Esophagus (tissue), 2 donors: ENCODE data around the gene CROCC2. TPM values are rescaled to one million over a fixed set of nuclear protein-coding genes. Genes with fewer than 3 reads are reported as not detected.

Experiments
- H3K27ac ChIP-seq, 2 donors: one replicate each; pipeline ENCODE4 v1.5.1; 2013; ENCODE audit warnings: low read depth in 2 of 2, mild to moderate bottlenecking in 2 of 2, inconsistent platforms in 1 of 2, low read length in 1 of 2, moderate library complexity in 1 of 2
- H3K27me3 ChIP-seq, 2 donors: one replicate each; pipeline ENCODE4 v1.6.1; 2013; ENCODE audit warnings: low read length in 2 of 2, control low read depth in 1 of 2, mild to moderate bottlenecking in 1 of 2; ENCODE audit not compliant: insufficient read depth in 2 of 2, control insufficient read depth in 1 of 2
- H3K36me3 ChIP-seq, 2 donors: one replicate each; pipeline ENCODE4 v1.6.1; 2013; ENCODE audit warnings: low read length in 1 of 2; ENCODE audit not compliant: control insufficient read depth in 2 of 2, insufficient read depth in 2 of 2
- H3K4me1 ChIP-seq, 2 donors: one replicate each; pipeline ENCODE4 v1.6.1; 2013; ENCODE audit warnings: low read length in 1 of 2; ENCODE audit not compliant: control insufficient read depth in 2 of 2, insufficient read depth in 2 of 2
- H3K4me3 ChIP-seq, 2 donors: one replicate each; pipeline ENCODE4 v1.5.1; 2013; ENCODE audit warnings: low read length in 2 of 2, mild to moderate bottlenecking in 2 of 2, low read depth in 1 of 2, moderate library complexity in 1 of 2
- H3K9me3 ChIP-seq, 2 donors: one replicate each; pipeline ENCODE4 v1.6.1; 2013; ENCODE audit warnings: mild to moderate bottlenecking in 2 of 2, low read depth in 1 of 2, low read length in 1 of 2, moderate library complexity in 1 of 2; ENCODE audit not compliant: control insufficient read depth in 2 of 2, insufficient read depth in 1 of 2
- WGBS, 2 donors: extraction: QIAGEN DNeasy Blood & Tissue Kit; methylation state at CpG; one replicate each; pipeline ENCODE4 v1.1.7; 2013; 5-methylcytosine and 5-hydroxymethylcytosine counted together
- polyA plus RNA-seq, 2 donors: library from polyadenylated mRNA; stranded (reverse); fragments of 200-250 nt; gene quantifications; one replicate each; pipeline ENCODE4 v1.2.3, GENCODE V29; 2013
- donor health status: healthy with polysubstance abuse.
- donor health status: Bipolar disorder and iron deficiency.

CROCC2 gene
- polyA plus RNA-seq, 2 donors: 0.12 to 0.16 TPM

DNA sequence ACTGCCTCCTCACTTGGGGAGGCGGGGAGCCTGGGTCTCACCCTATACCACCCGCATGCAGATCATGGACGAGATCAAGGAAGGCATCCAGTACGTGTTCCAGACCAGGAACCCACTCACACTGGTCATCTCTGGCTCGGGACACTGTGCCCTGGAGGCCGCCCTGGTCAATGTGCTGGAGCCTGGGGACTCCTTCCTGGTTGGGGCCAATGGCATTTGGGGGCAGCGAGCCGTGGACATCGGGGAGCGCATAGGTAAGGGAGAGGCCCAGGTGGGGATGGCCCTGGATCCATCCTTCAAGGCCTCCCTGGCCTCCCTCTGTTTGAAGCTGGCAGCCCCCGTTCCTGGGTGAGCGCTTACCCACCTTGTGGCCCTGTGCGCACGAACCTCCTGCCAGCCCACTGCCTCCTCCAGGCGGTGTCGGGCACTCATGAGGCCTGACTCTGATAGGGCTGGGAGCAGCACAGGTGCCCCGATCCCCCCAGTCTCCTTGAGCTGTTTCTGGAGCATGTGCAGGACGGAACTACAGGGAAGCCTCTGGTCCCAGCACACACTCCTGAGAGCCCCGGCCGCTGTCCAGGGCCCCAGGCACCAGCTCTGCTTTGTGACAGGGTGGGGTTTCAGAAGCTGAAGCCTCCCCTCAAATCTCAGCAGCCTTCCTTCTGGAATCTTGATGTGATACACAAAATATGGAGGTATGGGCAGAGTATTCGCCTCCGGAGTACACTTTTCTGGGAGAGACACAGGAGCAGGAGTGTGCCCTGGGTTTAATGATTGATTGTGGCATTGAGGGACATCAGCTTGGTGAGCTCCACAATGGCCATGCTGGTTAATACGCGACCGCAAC lies 36.8 kb upstream of the CROCC2 start:
- Histone ChIP-seq H3K27ac (no peak overlapping the region), H3K36me3 (no peaks in the 10 kb centered on the region), H3K4me1 (no peaks in the 10 kb centered on the region), H3K4me3 (no peak overlapping the region), H3K9me3 (peaks cover 0 to 3% of the 10 kb centered on the region in 2 donors), H3K27me3 (no peaks in the 10 kb centered on the region)
- 89 to 92% methylated on average over 25 of the region's 25 CpGs for WGBS, 2 donors

DNA sequence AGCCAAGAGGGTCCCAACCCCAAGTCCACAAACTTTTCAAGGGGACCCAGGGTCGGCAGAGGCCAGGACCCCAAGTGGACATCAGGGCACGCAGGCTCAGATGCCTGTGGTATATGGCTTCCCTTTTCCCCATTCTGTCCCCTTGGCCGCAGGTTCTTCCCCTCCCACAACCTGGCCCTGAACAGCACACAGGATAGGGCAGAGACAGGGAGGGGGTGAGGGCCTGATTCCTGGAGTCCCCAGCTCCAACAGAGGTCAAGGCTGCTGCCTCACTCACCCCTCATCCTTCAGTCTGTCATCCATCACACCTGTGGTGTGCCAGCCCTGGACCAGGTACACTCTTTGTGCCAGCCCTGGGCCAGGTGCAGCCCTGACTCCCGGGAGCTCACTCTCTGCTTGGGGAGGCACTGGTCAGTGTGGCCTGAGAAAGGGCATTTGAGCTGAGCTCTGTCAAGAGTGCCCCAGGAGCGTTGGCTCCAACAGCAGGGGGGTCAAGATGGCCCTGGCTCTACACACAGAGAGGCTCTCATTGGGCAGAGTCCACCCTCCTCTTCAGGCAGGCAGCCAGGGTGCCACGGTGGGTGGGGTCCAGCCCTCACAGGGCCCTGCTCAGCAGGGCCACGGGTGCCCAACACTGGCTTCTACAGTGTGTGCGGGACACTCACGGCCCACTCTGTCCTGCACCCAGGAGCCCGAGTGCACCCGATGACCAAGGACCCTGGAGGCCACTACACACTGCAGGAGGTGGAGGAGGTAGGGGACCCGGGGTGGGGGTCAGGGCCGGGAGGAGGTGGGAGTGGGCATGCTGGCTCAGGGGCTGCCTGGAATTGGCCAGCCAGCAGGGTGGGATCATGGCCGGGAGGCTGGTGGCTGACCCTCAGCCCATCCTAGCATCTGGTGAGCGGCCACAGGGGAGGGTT lies 35.9 kb upstream of the CROCC2 start:
- Histone ChIP-seq H3K9me3 (peaks cover 0 to 3% of the 10 kb centered on the region in 2 donors), H3K4me1 (no peaks in the 10 kb centered on the region), H3K36me3 (no peaks in the 10 kb centered on the region), H3K27me3 (no peaks in the 10 kb centered on the region), H3K4me3 (no peak overlapping the region), H3K27ac (no peak overlapping the region)
- 84 to 87% methylated on average over 15 of the region's 15 CpGs for WGBS, 2 donors

DNA sequence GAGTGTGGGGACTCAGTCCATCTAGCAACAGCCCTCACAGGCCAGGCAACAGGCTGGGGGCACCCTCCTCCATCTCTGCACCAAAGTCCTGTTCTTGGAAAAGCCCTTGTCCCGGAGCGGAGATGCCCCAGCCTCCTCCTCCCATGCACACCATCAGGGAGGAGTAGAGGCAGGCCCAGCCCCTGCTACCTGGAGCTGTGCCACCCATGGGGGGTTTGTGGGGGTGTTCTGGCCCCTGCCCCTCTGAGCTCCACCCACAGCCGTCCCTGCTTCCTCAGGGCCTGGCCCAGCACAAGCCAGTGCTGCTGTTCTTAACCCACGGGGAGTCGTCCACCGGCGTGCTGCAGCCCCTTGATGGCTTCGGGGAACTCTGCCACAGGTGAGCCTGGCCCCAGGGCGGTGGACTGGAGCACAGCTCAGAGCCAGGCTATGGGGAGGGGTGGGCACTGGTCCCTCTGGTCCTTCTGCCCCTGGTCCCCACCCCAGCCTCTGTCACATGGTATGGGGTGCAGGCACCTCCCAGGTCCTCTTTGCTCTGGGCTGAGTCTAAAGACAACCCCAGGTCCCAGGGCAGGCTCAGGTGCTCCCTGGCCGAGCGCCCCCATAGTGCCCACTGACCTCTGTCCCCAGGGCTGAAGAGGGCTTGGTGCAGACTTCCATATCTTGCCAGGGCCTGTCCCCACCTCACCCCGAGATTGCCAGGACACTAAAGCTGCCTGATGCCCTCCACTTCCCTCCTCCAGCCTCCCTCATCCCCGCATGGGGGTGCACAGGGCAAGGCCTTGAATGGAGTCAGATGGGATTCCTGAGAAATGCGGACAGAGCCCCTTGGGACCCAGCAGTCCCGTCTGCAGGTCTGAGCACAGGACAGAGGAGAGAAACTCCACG lies 34.8 kb upstream of the CROCC2 start:
- Histone ChIP-seq H3K4me1 (no peaks in the 10 kb centered on the region), H3K4me3 (no peak overlapping the region), H3K27me3 (no peaks in the 10 kb centered on the region), H3K27ac (no peak overlapping the region), H3K9me3 (peaks cover 0 to 3% of the 10 kb centered on the region in 2 donors), H3K36me3 (no peaks in the 10 kb centered on the region)
- 83 to 86% methylated on average over 16 of the region's 16 CpGs for WGBS, 2 donors

DNA sequence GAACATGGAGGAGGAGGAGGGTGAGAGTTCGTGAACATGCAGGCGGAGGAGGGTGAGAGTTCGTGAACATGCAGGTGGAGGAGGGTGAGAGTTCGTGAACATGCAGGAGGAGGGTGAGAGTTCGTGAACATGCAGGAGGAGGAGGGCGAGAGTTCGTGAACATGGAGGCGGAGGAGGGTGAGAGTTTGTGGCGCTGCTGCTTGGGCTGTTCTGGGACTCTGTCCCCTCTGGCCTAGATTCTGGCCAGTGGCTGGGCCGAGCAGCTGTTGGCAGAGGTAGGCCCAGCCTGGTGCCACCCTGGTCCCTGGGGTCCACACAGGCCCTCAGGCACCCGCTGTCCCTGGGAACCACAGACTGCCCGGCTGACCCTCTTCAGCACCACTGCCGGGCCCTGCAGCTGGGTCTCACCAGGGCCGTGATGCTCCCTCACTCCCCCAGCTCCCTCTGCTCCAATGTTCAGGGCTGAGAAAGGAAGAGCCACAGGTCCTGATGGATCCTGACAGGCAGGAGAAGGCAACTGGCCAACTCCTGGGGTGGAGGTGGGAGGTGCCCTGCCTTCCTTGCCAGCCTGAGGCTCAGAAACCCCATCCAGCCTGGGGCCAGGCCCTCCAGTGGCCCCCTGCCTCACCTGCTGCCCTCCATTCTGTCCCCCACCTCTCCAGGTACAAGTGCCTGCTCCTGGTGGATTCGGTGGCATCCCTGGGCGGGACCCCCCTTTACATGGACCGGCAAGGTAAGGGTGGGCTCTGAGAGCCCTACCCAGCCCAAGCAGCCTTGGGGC lies 33.6 kb upstream of the CROCC2 start:
- H3K9me3 ChIP-seq: peaks cover 0 to 3% of the 10 kb centered on the region in 2 donors
- H3K4me1 ChIP-seq: no peaks in the 10 kb centered on the region
- 85 to 89% methylated on average over 16 to 17 of the region's 17 CpGs for WGBS, 2 donors
- no peak overlapping the region for H3K4me3 ChIP-seq
- H3K27ac ChIP-seq: no peak overlapping the region
- no peaks in the 10 kb centered on the region for H3K27me3 ChIP-seq
- H3K36me3 ChIP-seq: no peaks in the 10 kb centered on the region

DNA sequence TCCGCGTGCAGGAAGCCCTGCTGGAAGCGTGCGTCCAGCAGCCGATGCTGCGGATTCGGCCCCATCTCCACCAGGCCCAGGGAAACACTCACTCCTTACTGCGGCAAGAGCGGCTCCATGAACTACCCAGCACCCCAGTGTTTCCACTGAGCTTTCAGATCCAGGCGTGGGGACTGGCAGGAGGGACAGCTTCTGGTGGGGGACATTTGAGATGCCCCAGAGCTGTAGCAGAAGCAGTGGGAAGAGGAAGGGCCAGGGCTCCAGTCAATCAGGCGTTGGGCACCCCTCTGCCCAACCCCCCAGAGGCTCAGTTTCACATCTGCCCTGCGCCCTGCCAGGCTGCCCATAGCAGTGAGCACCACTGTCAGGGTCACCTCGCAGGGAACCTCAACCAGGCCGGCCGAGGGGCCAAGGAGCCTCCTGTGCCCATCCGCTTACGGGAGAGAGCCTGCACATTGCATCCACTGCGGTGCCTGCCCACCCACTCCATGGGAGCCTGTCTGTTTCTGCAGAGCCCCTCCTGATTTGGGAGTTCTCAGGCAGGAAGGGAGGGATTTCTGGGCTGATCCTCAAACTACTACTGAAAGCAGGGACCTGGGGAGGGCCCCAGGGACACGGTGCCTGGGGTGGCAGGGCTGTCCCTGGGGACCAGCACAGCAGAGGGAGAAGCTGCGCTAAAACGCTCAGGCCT lies 32.9 kb upstream of the CROCC2 start:
- Histone ChIP-seq H3K27ac (no peak overlapping the region), H3K27me3 (no peaks in the 10 kb centered on the region), H3K9me3 (peaks cover 0 to 3% of the 10 kb centered on the region in 2 donors), H3K4me3 (no peak overlapping the region), H3K4me1 (no peaks in the 10 kb centered on the region), H3K36me3 (no peaks in the 10 kb centered on the region)
- WGBS, 2 donors: 83 to 93% methylated on average over 21 of the region's 21 CpGs

DNA sequence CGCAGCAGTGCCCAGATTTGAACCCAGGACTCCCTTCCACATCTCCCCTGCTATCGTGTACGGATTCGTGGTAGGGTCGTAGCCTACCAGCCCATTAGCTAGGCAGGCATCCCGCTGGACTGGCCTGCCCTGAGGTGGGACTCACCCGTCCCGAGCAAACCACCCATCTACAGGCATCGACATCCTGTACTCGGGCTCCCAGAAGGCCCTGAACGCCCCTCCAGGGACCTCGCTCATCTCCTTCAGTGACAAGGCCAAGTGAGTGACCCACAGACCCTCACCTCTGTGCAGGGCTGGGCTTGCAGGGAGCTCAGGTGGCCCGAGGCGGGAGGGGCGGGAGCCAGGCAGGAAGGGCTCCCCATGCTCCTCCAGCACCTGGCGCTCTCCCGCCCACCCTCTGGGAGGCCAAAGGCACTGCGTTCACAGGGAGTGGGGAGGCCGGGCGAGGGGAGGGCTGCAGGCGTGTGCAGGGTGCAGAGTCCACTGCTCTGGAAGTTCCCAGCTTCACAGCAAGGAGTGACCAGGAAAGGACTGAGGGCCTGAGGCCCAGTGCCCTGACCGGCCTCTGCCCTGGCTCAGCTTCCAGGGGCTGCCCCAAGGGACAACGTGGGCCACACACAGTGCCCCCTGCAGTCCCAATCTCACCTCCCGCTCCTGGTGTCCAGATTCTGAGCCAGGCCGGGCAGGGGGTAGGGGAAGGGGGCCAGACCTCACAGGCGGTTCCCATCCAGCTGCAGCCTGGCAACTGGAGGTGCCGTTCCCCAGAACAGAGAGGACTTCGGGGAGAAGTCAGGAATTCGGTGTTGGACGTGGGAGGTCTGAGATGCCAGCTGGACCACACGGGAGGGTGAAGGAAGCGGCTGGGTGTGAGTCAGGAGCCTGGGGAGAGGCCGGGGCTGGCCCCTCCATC lies 32.1 kb upstream of the CROCC2 start:
- Histone ChIP-seq H3K36me3 (no peaks in the 10 kb centered on the region), H3K9me3 (peaks cover 0 to 3% of the 10 kb centered on the region in 2 donors), H3K4me3 (no peak overlapping the region), H3K27me3 (no peaks in the 10 kb centered on the region), H3K27ac (no peak overlapping the region), H3K4me1 (no peaks in the 10 kb centered on the region)
- WGBS, 2 donors: 72 to 77% methylated on average over 33 of the region's 33 CpGs

DNA sequence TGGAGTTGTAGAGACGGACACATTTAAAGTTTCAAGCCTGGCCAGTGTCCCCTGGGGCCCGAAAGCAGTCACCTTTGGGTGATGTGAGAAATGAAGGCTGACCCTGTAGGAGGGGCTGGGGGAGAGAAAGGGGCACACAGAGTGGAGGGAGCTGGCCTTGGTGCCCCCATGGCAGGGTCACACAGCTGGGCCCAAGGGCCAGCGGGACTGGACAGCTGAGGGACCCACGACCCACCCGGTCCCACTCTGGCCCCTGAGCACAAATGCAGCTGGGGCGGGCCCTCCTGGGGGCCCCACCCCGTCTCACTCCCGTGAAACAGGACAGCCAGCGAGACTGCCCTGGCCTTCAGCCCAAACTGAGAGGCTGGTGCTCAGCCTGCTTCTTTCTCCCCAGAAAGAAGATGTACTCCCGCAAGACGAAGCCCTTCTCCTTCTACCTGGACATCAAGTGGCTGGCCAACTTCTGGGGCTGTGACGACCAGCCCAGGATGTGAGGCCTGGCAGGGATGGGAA lies 31.4 kb upstream of the CROCC2 start:
- Histone ChIP-seq H3K27me3 (no peaks in the 10 kb centered on the region), H3K9me3 (peaks cover 0 to 3% of the 10 kb centered on the region in 2 donors), H3K4me1 (no peaks in the 10 kb centered on the region), H3K4me3 (no peak overlapping the region), H3K27ac (no peak overlapping the region), H3K36me3 (no peaks in the 10 kb centered on the region)
- 83% methylated on average over 12 of the region's 12 CpGs for WGBS, 2 donors
